ENCODE measurements around the gene ADGRE1. TPM values are rescaled to one million over a fixed set of nuclear protein-coding genes. Genes with fewer than 3 reads are reported as not detected.

The ADGRE1 gene
- polyA plus RNA-seq, 4 donors: 0.13 to 0.15 TPM; not detected in 2

- DNase-seq (ENCODE audit: low read depth in 4 of 4, low spot score in 3 of 4): no peak
Observed at GRCh38 chr19:6947745-6948144, 60.4 kb downstream of the ADGRE1 start.

GRCh38 chr19:6948884-6949283, 61.5 kb downstream of the ADGRE1 start:
- DNase-seq (ENCODE audit: low read depth in 4 of 4, low spot score in 3 of 4): no peak

DNA sequence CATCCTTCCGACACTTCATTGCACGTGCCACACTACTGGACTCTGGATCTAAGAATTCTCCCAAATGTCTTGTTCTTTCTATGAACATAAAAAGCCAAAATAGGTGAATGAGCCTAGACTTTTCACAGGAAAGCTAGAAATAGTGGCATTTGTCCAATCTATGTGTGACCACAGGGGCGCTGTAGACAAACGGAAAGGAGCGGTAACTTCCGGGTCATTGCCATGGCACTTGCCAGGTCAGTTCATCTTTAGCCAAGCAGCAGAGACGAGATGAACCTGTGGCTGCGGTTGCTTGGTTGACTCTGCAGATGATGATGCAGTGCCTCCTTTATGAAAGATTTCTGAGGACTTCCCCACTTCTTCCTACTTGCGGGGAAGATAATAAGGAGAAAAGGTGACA, 65.6 kb downstream of the ADGRE1 start:
- DNase-seq (ENCODE audit: low read depth in 4 of 4, low spot score in 3 of 4): no peak

DNA sequence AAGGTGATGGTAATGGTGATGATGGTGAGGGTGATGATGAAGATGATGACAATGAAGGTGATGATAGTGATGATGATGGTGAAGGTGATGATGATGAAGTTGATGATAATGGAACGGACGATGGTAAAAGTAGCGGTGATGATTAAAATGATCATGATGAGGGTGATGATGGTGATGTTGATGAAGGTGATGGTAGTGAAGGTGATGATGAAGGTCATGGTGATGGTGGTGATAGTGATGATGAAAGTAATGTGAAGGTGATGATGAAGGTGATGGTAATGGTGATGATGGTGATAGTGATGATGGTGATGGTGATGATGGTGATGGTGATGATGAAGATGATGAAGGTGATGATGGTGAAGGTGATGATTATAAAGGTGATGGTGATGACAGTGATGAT, 67.7 kb downstream of the ADGRE1 start:
- no peak for DNase-seq (ENCODE audit: low read depth in 4 of 4, low spot score in 3 of 4)

- no peak for DNase-seq (ENCODE audit: low read depth in 4 of 4, low spot score in 3 of 4)
Observed at GRCh38 chr19:6956573-6956972, 69.2 kb downstream of the ADGRE1 start.

- DNase-seq (ENCODE audit: low read depth in 4 of 4, low spot score in 3 of 4): no peak
Observed at GRCh38 chr19:6958791-6959190, 71.4 kb downstream of the ADGRE1 start.

DNA sequence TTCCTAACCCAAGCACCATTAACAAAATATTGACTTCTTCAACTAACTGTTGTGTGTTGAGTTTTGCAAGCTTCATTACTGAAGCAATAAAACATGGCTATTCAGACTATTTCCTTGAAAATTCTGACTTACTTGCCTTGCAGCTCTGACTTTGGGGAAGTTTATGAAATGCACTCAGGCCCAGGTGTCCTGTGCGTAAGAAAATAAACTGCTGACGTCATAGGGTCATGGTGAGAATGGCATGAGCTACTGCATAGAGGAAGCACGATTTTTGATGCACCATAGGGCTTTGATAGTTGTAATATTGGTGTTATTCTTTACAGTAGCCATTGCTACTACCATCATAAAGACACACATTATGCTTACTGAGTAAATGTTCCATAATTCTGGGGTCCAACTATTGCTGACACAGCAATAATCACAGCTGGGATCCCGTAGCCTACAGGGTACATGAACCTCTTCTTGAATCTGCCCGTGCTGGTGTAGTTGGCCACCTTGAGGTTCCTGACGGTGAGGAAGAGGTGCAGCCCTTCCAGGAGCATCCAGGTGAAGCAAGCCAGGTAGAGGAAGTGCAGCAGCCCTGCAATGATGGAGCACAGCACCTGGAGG, 76.0 kb downstream of the ADGRE1 start:
- no peak for DNase-seq (ENCODE audit: low read depth in 4 of 4, low spot score in 3 of 4)

DNA sequence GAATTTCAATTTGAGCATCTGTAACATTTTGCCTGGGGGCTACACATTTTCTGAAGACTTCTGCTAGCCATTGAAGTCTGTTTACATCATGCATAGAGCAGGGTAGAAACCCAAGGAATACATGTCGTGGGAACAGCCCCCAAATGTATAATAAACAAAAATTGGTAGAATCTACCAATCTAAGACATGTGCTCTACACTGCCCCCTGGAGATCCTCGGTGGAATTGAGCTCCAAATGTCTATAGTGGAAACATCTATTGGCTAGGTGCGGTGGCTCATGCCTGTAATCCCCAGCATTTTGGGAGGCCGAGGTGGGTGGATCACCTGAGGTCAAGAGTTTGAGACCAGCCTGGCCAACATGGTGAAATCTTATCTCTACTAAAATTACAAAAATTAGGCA, 76.6 kb downstream of the ADGRE1 start:
- no peak for DNase-seq (ENCODE audit: low read depth in 4 of 4, low spot score in 3 of 4)

DNA sequence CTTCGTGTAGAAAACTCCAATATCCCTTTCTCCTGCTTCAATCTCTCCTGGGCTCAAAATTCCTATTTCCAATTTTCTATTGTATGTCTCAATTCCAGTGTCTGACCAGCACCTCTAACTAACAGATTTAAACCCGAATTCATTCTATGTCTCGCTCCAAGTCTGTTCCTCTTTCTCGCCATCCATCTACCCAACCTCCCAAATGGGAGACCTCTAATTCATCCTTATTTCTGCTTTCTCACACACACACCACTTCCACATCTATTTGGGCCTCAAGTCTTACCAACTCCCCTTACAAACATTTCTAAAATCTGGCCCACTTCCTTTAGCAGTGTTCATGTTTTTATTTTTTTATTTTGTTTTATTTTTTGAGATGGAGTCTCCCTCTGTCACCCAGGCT, 80.6 kb downstream of the ADGRE1 start:
- DNase-seq (ENCODE audit: low read depth in 4 of 4, low spot score in 3 of 4): no peak

GRCh38 chr19:6969490-6969889, 82.1 kb downstream of the ADGRE1 start:
- no peak for DNase-seq (ENCODE audit: low read depth in 4 of 4, low spot score in 3 of 4)

DNA sequence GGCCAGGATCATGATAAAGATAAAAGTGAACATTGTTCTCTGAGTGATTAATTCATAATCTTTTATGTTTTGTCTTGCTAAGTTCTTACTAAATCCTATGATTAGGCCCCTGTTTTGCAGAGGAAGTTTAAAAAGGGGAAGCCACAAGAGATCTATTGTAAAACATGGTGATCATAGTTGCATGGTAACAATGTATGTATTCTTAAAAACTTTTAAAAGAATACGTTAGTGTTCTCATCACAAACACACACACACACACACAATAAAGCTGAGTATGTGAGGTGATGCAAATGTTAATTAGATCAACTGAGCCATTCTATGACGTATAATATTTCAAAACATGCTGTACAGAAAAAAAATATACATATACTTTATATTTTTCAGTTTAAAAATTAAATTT, 82.6 kb downstream of the ADGRE1 start:
- DNase-seq (ENCODE audit: low read depth in 4 of 4, low spot score in 3 of 4): no peak

- no peak for DNase-seq (ENCODE audit: low read depth in 4 of 4, low spot score in 3 of 4)
Observed at GRCh38 chr19:6970443-6970842, 83.1 kb downstream of the ADGRE1 start.

DNA sequence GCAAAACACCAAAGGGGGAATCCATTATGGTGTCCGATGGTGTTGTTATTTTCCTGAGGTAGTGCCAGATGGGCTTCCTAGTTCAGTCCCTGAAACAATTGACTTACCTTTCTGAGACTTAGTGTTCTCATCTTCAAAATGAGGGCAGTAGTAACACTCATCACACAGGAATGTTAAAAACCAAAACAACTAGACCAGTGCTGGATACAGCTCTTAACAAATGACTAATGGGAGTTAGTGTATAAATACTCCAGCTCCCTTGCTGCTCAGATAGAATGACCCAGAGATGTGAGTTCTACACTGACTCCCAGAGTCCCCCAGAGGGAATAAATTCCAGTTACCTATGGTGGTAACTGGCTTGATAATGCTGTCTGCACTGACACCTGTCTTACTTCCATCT, 84.0 kb downstream of the ADGRE1 start:
- no peak for DNase-seq (ENCODE audit: low read depth in 4 of 4, low spot score in 3 of 4)

DNA sequence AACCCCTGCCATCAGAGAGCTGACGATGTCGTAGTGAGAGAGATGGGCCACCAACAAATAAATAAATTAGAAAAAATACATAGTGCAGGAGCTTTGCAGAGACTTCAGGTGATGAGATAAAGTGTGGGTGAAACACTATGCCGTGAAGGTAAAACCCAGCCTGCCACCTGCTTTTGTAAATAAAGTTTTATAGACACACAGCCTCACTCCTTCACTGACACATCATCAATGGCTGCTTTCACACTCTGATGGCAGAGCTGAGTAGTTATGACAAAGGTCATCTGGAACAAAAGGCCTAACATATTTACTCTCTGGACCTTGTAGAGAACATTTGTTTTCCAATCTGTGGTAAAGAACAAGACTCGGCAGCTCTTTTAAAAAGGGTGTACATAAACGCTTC, 88.8 kb downstream of the ADGRE1 start:
- DNase-seq (ENCODE audit: low read depth in 4 of 4, low spot score in 3 of 4): no peak

DNA sequence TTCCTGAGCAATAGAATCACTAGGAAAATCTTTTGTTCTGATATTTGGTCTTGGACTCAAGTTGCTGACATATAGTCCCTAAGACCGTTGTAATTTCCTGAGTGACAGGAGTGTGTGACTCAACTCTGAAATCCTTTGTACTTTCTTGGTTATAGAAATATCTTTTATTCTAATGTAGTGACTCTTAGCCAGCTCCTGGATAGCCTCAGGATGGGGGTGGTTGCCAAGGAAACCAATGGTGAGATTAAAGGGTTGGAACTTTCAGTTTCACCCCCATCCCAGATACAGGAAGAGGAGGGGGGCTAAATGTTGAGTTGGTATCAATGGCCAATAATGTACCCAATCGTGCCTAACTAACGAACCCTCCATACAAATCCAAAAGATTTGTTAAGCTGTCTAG, 92.0 kb downstream of the ADGRE1 start:
- no peak for DNase-seq (ENCODE audit: low read depth in 4 of 4, low spot score in 3 of 4)

GRCh38 chr19:6983448-6983847, 96.1 kb downstream of the ADGRE1 start:
- DNase-seq (ENCODE audit: low read depth in 4 of 4, low spot score in 3 of 4): no peak

GRCh38 chr19:6987850-6988249, 100.5 kb downstream of the ADGRE1 start:
- DNase-seq (ENCODE audit: low read depth in 4 of 4, low spot score in 3 of 4): no peak

DNA sequence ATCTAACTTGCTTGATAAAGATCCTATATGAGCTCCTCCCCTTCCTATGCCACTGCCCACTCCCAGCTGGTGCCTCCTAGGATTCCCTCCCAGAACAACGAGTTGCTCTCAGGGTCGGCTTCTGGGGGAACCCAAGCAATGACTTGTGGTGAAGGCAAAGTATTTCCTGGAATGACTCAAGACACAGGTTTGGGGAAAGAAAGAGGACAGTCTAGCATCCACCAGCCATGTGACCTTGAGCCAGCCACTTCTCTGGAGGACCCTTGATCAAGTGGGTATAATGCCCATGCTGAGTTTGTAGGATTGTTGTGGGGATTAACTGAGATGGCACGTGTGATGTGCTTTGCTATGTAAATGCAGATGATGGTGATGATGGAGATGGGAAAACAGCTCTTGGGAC, 100.9 kb downstream of the ADGRE1 start:
- DNase-seq (ENCODE audit: low read depth in 4 of 4, low spot score in 3 of 4): no peak

Other genes with a start within 250 kb of the ADGRE1 start
- under 1 TPM in 3 of 4 donors, not detected in 1; 0.08 to 0.13 (median 0.08) TPM for gene TNFSF14, start 217.4 kb upstream of the ADGRE1 start, polyA plus RNA-seq (ENCODE audit: insufficient read length in 4 of 4)
- gene C3, start 166.9 kb upstream of the ADGRE1 start, polyA plus RNA-seq (ENCODE audit: insufficient read length in 4 of 4): 10 to 100 TPM; 15.0 to 24.7 (median 20.0) TPM
- 10 to 100 TPM; 43.0 to 67.8 (median 58.7) TPM for gene GPR108, start 150.0 kb upstream of the ADGRE1 start, polyA plus RNA-seq (ENCODE audit: insufficient read length in 4 of 4)
- gene TRIP10, start 147.9 kb upstream of the ADGRE1 start, polyA plus RNA-seq (ENCODE audit: insufficient read length in 4 of 4): 10 to 100 TPM; 48.8 to 67.9 (median 62.3) TPM
- gene SH2D3A, start 120.1 kb upstream of the ADGRE1 start, polyA plus RNA-seq (ENCODE audit: insufficient read length in 4 of 4): 10 to 100 TPM in 1 of 4 donors, 1 to 10 TPM in 2, under 1 TPM in 1; 0.64 to 10.5 (median 6.6) TPM
- gene VAV1, start 114.9 kb upstream of the ADGRE1 start, polyA plus RNA-seq (ENCODE audit: insufficient read length in 4 of 4): 1 to 10 TPM; 1.1 to 4.2 (median 1.7) TPM
- not detected for gene MBD3L2B, start 133.9 kb downstream of the ADGRE1 start, polyA plus RNA-seq (ENCODE audit: insufficient read length in 4 of 4)
- gene MBD3L5, start 143.0 kb downstream of the ADGRE1 start, polyA plus RNA-seq (ENCODE audit: insufficient read length in 4 of 4): not detected
- not detected for gene MBD3L4, start 152.6 kb downstream of the ADGRE1 start, polyA plus RNA-seq (ENCODE audit: insufficient read length in 4 of 4)
- gene MBD3L2, start 161.7 kb downstream of the ADGRE1 start, polyA plus RNA-seq (ENCODE audit: insufficient read length in 4 of 4): not detected
- gene MBD3L3, start 171.1 kb downstream of the ADGRE1 start, polyA plus RNA-seq (ENCODE audit: insufficient read length in 4 of 4): not detected
- 1 to 10 TPM; 7.9 to 9.9 (median 8.9) TPM for gene ZNF557, start 182.1 kb downstream of the ADGRE1 start, polyA plus RNA-seq (ENCODE audit: insufficient read length in 4 of 4)

Measured in left renal pelvis (tissue), 4 donors.